Measurements from ENCODE around the gene ATP11C.
"Not testable (repeated sequence)": the region's sequence is repeated elsewhere in the genome, so short reads cannot be mapped to it uniquely, and the experiment has no call there.

The ATP11C gene

DNA sequence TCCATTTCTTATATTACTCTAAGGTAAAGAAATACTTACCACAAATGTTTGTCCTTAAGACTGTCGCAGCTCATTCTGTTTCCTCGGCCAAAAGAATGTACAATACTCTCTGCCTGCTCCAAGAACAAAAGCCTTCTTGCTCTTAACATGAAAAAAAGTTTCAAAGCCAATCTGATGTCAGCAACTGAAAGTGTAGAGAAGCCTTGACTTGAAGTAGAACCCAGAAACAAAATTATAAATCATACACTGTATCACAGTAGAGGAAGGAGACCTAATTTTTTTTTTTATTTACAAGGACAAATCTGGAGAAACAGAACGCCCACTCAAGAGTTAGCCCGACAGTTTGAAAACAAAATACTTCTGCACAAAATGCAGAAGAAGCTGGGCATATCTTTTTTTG, 224.8 kb downstream of the ATP11C start, which contains the start of gene MCF2:
Gene MCF2 (minus strand): TSS at position 101 of the 400 bp plus-strand sequence. CDS start 56,423 bp downstream, outside the sequence.
- DNase-seq: no peak

DNA sequence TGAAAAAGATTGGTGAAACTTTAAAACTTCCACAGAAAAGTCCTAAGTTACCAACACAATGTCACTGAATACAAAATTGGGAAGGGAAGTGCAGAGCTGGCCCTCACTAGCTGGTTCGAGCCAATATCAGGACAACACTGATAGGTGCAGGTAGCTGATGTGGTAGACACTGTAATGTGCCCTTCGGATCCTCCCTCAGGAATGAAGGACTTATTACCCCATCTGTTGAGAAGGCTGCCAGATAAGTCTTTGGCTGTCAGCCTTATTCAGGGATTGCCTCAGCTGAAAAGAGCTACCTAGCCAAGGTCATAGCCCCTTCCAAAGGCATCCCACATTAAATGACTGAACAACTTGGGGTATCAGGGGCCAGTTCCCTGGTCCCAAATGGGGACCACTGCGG, 230.2 kb downstream of the ATP11C start:
- DNase-seq: no peak

DNA sequence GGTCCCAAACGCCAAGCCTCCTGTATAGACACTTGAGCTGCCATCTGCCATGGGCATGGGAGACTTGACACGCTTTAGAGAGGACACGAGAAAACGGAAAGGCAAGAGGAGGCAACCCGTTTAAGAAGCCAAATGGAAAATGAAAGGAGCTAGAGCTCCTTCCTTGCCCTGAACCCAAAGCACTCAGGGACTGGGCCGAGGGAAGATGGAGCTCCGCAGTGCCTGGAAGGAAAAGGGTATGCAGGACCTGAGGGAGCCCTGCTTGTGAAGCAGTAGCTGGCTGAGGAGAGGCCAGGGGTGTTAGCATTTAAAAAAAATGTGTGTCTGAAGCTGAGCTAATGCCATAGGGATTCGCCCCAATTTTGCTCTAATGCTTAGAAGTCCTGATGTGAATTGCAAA, 239.9 kb downstream of the ATP11C start:
- no peak for DNase-seq

DNA sequence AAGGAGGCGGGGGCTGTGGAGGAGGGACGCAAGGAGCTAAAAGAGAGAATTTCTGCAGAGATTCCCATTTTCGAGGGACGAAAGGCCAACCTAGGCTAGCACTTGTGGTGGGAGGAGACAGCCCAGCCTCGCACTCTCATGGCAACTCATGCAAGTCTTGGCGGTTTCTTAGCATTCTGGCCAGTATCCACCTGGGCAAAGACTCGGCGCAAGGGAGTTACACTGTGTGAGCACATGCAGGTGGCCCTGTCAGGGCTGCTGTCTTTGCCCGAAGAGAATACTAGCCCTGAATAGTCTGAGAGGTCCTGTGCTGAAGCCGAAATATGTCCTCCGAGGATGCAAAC, 240.4 kb downstream of the ATP11C start:
- no peak for DNase-seq

DNA sequence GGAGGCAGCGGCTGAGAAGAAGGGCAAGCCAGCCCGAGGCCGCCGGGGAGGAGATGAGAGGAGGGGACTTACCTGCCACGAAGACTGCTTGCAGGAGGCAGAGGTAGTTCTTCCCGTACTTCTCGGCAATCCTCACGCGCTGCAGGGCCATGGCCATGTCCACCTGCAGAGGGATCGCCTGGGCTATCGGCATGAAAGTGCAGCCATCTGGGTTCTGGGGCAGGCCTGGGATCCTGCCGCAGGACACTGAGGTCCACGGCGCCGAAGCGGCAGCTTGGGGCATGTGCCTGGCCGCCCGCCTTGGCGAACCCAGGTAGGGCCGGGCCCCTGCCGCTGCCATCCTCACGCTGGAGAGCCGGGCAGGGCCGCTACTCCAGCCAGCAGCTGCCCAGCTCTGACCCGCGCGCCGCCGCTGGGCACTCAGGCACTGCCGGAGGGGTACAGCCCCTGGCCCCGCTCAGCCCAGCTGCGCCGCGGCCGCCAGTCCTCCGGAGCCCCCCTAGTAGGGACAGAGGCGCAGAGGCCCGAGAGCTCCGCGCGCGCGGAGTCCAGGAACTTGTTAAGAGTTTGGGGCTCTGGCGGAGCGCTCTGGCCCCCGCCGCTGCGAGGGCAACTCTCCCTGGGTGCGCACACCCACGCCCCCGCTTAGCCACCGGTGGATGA, 240.9 kb downstream of the ATP11C start:
- peak; percentile 3 for DNase-seq

DNA sequence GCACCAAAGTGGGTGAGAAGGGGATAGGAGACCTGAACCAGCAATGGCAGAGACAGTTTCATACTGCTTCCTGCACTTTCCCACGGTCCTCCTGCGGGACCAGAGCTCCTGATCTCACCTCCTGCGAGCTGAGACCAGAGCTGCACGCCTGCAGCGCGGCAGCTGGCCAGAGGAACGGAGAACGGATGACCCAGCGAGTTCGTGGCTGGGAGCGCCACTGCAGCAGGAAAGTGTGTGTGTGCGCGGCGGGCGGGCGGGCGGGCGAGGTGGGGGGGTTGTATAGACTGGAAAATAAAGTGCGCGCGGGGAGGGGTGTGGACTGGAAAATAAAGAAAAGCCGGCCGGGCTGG, 241.4 kb downstream of the ATP11C start:
- DNase-seq: peak; percentile 5

DNA sequence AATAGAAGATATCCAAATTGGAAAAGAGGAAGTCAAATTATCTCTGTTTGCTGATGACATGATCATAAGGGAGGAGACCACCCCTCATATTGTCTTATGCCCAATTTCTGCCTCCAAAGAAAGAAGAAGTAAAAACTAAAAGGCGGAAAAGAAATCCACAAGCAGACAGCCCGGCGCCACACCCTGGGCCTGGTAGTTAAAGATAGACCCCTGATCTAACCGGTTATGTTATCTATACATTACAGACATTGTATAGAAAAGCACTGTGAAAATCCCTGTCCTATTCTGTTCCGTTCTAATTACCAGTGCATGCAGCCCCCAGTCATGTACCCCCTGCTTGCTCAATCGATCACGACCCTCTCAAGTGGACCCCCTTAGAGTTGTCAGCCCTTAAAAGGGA, 247.7 kb downstream of the ATP11C start:
- DNase-seq: not testable (repeated sequence)

DNA sequence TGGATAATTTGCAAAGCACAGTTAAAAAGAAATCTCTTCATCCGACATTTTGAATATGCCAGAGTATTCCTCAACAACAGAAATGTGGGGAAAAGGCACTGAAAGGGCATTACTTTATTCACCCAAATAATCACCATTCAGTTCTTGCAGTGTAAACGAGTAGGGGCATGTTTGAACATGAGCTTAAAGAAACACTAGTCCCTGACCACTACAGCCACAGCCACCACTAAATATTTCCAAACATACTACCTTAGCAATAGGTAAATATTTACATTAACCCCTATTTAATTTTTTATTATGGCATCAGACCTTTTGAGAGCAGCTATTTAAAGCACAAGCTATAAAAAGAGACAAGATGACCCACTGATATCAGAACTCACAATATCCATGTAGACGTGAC, 252.5 kb downstream of the ATP11C start:
- DNase-seq: no peak
